Measurements from ENCODE around the gene MBTPS1. TPM values are rescaled to one million over a fixed set of nuclear protein-coding genes. Genes with fewer than 3 reads are reported as not detected.

Gene MBTPS1
- total RNA-seq, 2 experiments from 2014 or later, result 46.4 to 50.4 TPM

- Mint-ChIP-seq H3K4me1 (peaks cover 14% of the 10 kb centered on the region), H3K27ac (peak overlapping the region; percentile 62), H3K27me3 (peaks cover 8% of the 10 kb centered on the region), H3K36me3 (ENCODE audit: low read depth) (no peaks in the 10 kb centered on the region), H3K9me3 (no peaks in the 10 kb centered on the region), H3K4me3 (peak overlapping the region; percentile 88)
- CTCF ChIA-PET, result interaction anchor here (0.8 to 2.0 kb wide), 6 partner anchors 27 to 91 kb away, joined by 3 to 11 read pairs (median 3); partner anchors contain the start of genes MBTPS1 and TAF1C
- POLR2A ChIA-PET, result interaction anchor here (1.0 to 5.5 kb wide), 3 partner anchors 27 to 86 kb away, joined by 3 to 38 read pairs (median 6); partner anchors contain the start of genes MBTPS1 and TAF1C
- peak; percentile 53 for DNase-seq
These were observed 27.6 kb upstream of the MBTPS1 start for GRCh38 chr16:84144209-84144858.

DNA sequence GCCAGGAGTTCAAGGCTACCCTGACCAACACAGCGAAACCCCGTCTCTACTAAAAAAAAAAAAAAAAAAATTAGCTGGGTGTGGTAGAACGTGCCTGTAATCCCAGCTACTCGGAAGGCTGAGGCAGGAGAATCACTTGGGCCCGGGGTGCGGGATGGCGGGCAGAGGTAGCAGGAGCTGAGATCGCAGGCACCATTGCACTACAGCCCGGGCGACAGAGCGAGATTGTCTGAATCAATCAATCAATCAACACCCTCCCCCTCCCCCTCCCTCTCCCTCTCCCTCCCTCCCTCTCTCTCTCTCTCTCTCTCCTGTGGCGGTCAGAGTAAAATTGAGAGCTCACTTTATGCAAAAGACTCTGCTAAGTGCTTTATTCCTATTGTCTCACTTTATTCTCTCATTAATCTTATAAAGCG is 27.1 kb upstream of the MBTPS1 start:
- peak overlapping the region; percentile 88 for H3K4me3 Mint-ChIP-seq
- no peaks in the 10 kb centered on the region for H3K9me3 Mint-ChIP-seq
- no peak overlapping the region for H3K27ac Mint-ChIP-seq
- H3K4me1 Mint-ChIP-seq, result peaks cover 20% of the 10 kb centered on the region
- no peak for DNase-seq
- ChIA-PET CTCF (interaction anchor here (0.9 kb wide), 1 partner anchor 58 kb away, joined by 3 read pairs; no protein-coding TSS in a partner anchor), POLR2A (interaction anchor here (5.5 kb wide), 1 partner anchor 27 kb away, joined by 38 read pairs; the partner anchor contains the start of gene MBTPS1)
- H3K36me3 Mint-ChIP-seq (ENCODE audit: low read depth), result no peaks in the 10 kb centered on the region
- H3K27me3 Mint-ChIP-seq, result peaks cover 6% of the 10 kb centered on the region

DNA sequence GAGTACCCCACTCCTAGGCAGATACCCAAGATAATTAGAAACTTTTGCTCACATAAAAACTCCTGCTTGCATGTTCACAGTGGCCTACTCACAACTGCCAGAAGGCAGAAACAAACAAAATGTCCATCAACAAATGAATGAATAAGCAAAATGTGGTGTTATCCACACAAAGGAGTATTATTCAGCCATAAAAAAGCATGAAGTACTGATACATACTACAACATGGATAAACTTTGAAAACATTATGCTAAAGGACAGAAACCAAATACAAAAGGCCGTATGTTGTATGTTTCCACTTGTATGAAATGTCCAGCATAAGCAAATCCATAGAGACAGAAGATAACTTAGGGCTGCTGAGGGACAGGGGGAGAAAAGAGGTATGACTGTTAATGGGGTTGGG is 26.3 kb upstream of the MBTPS1 start:
- no peak for DNase-seq
- H3K4me3 Mint-ChIP-seq, result peak overlapping the region; percentile 15
- no peaks in the 10 kb centered on the region for H3K9me3 Mint-ChIP-seq
- H3K4me1 Mint-ChIP-seq, result peaks cover 26% of the 10 kb centered on the region
- no peak overlapping the region for H3K27ac Mint-ChIP-seq
- ChIA-PET POLR2A (interaction anchor here (5.5 kb wide), 1 partner anchor 26 kb away, joined by 38 read pairs; the partner anchor contains the start of gene MBTPS1), CTCF (interaction anchor here (1.8 to 2.1 kb wide), 2 partner anchors 26 to 58 kb away, joined by 6 to 8 read pairs; partner anchors contain the start of gene MBTPS1)
- no peaks in the 10 kb centered on the region for H3K36me3 Mint-ChIP-seq (ENCODE audit: low read depth)
- H3K27me3 Mint-ChIP-seq, result peaks cover 5% of the 10 kb centered on the region

DNA sequence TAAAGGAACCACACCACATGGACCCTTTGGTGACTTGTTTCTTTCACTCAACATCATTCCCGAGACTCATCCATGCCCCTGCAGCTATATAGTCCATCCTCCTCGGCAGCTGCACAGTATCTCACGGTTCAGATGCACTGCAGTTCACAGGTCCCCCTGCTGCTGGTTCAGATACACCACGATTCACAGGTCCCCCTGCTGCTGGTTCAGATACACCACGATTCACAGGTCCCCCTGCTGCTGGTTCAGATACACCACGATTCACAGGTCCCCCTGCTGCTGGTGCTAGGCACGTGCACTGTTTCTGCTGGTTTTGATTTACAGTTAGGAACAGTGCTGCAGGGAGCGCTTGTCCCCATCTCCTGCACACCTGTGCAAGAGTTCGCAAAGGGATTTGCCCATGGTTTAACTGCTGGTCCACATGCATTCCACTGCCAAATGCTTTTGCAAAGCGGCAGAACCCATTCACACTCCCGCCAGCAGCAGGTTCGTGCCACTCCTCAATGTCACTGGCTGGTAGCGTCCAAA is 24.5 kb upstream of the MBTPS1 start:
- POLR2A ChIA-PET, result interaction anchor here (5.5 kb wide), 1 partner anchor 24 kb away, joined by 38 read pairs; the partner anchor contains the start of gene MBTPS1
- DNase-seq, result no peak

GRCh38 chr16:84139628-84140258 is 23.0 kb upstream of the MBTPS1 start:
- H3K9me3 Mint-ChIP-seq, result no peaks in the 10 kb centered on the region
- no peaks in the 10 kb centered on the region for H3K27me3 Mint-ChIP-seq
- ChIA-PET CTCF (interaction anchor here (0.6 to 2.7 kb wide), 2 partner anchors 23 to 28 kb away, joined by 3 to 7 read pairs; partner anchors contain the start of gene MBTPS1), POLR2A (interaction anchor here (0.6 to 4.7 kb wide), 2 partner anchors 23 to 484 kb away, joined by 3 to 19 read pairs; partner anchors contain the start of gene MBTPS1)
- no peaks in the 10 kb centered on the region for H3K36me3 Mint-ChIP-seq (ENCODE audit: low read depth)
- no peak for DNase-seq
- peaks cover 31% of the 10 kb centered on the region for H3K4me1 Mint-ChIP-seq
- H3K4me3 Mint-ChIP-seq, result no peak overlapping the region
- no peak overlapping the region for H3K27ac Mint-ChIP-seq

More for the DNA sequence above, 24.5 kb upstream of the MBTPS1 start:
- Mint-ChIP-seq H3K36me3 (ENCODE audit: low read depth) (no peaks in the 10 kb centered on the region), H3K4me3 (no peak overlapping the region), H3K27ac (no peak overlapping the region), H3K4me1 (peaks cover 31% of the 10 kb centered on the region), H3K9me3 (no peaks in the 10 kb centered on the region), H3K27me3 (no peaks in the 10 kb centered on the region)
- CTCF ChIA-PET, result interaction anchor here (1.7 to 2.1 kb wide), 3 partner anchors 25 to 56 kb away, joined by 6 to 8 read pairs (median 7); partner anchors contain the start of genes MBTPS1 and TAF1C

GRCh38 chr16:84138824-84139627 is 22.3 kb upstream of the MBTPS1 start:
- POLR2A ChIA-PET, result interaction anchor here (0.6 to 4.7 kb wide), 2 partner anchors 22 to 484 kb away, joined by 3 to 19 read pairs; partner anchors contain the start of gene MBTPS1
- Mint-ChIP-seq H3K27me3 (no peaks in the 10 kb centered on the region), H3K27ac (peak overlapping the region; percentile 45), H3K36me3 (ENCODE audit: low read depth) (no peaks in the 10 kb centered on the region), H3K4me3 (no peak overlapping the region), H3K4me1 (peaks cover 27% of the 10 kb centered on the region), H3K9me3 (no peaks in the 10 kb centered on the region)
- CTCF ChIA-PET, result interaction anchor here (0.6 to 2.7 kb wide), 4 partner anchors 8 to 48 kb away, joined by 3 to 7 read pairs (median 5); partner anchors contain the start of genes MBTPS1 and TAF1C
- peak; percentile 38 for DNase-seq

DNA sequence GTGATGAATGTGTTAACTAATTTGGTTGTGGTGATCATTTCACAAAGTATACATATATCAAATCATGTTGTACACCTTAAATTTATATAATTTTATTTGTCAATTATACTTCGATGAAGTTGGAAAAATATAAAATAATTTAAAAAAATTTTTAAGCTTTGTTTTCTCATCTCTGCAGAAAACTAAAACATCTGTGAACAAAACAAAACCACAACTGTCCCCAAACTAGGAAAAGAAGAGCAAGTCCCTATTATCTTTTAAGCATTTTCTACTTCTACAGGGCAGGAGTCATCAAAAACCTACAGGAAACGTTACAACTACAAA is 21.7 kb upstream of the MBTPS1 start:
- DNase-seq, result no peak
- H3K27me3 Mint-ChIP-seq, result no peaks in the 10 kb centered on the region
- H3K4me3 Mint-ChIP-seq, result no peak overlapping the region
- H3K27ac Mint-ChIP-seq, result peak overlapping the region; percentile 45
- CTCF ChIA-PET, result interaction anchor here (1.0 to 2.7 kb wide), 3 partner anchors 8 to 48 kb away, joined by 3 to 7 read pairs (median 7); partner anchors contain the start of genes MBTPS1 and TAF1C
- no peaks in the 10 kb centered on the region for H3K36me3 Mint-ChIP-seq (ENCODE audit: low read depth)
- H3K4me1 Mint-ChIP-seq, result peaks cover 26% of the 10 kb centered on the region
- POLR2A ChIA-PET, result interaction anchor here (4.7 kb wide), 1 partner anchor 21 kb away, joined by 19 read pairs; the partner anchor contains the start of gene MBTPS1
- H3K9me3 Mint-ChIP-seq, result no peaks in the 10 kb centered on the region

- POLR2A ChIA-PET, result interaction anchor here (4.7 kb wide), 1 partner anchor 21 kb away, joined by 19 read pairs; the partner anchor contains the start of gene MBTPS1
- CTCF ChIA-PET, result interaction anchor here (1.0 to 2.7 kb wide), 3 partner anchors 9 to 49 kb away, joined by 3 to 7 read pairs (median 7); partner anchors contain the start of genes MBTPS1 and TAF1C
- no peaks in the 10 kb centered on the region for H3K9me3 Mint-ChIP-seq
- H3K36me3 Mint-ChIP-seq (ENCODE audit: low read depth), result no peaks in the 10 kb centered on the region
- H3K27me3 Mint-ChIP-seq, result no peaks in the 10 kb centered on the region
- no peak overlapping the region for H3K27ac Mint-ChIP-seq
- H3K4me1 Mint-ChIP-seq, result peaks cover 22% of the 10 kb centered on the region
- H3K4me3 Mint-ChIP-seq, result no peak overlapping the region
- no peak for DNase-seq
These were observed 21.1 kb upstream of the MBTPS1 start for GRCh38 chr16:84137769-84138357.

- Mint-ChIP-seq H3K27me3 (no peaks in the 10 kb centered on the region), H3K9me3 (no peaks in the 10 kb centered on the region), H3K36me3 (ENCODE audit: low read depth) (no peaks in the 10 kb centered on the region), H3K27ac (no peak overlapping the region), H3K4me1 (peaks cover 21% of the 10 kb centered on the region), H3K4me3 (no peak overlapping the region)
- CTCF ChIA-PET, result interaction anchor here (0.8 to 2.7 kb wide), 3 partner anchors 20 to 53 kb away, joined by 3 to 7 read pairs (median 7); partner anchors contain the start of genes MBTPS1 and TAF1C
- POLR2A ChIA-PET, result interaction anchor here (4.7 kb wide), 1 partner anchor 20 kb away, joined by 19 read pairs; the partner anchor contains the start of gene MBTPS1
- DNase-seq, result no peak
These were observed 20.5 kb upstream of the MBTPS1 start for GRCh38 chr16:84137287-84137686.

- Mint-ChIP-seq H3K27ac (no peak overlapping the region), H3K4me3 (no peak overlapping the region), H3K4me1 (peaks cover 21% of the 10 kb centered on the region), H3K27me3 (no peaks in the 10 kb centered on the region), H3K36me3 (ENCODE audit: low read depth) (no peaks in the 10 kb centered on the region), H3K9me3 (no peaks in the 10 kb centered on the region)
- ChIA-PET CTCF (interaction anchor here (0.8 to 1.8 kb wide), 4 partner anchors 38 to 52 kb away, joined by 3 to 5 read pairs (median 3); partner anchors contain the start of gene TAF1C), POLR2A (interaction anchor here (4.7 kb wide), 1 partner anchor 20 kb away, joined by 19 read pairs; the partner anchor contains the start of gene MBTPS1)
- DNase-seq, result no peak
These were observed 19.8 kb upstream of the MBTPS1 start for GRCh38 chr16:84136331-84137125.
